Measurements from ENCODE around the gene CIRBP. TPM values are rescaled to one million over a fixed set of nuclear protein-coding genes. Genes with fewer than 3 reads are reported as not detected.

The CIRBP gene
- total and polyA plus RNA-seq, 9 of the 15 experiments (the other 6 are each of a cell fraction or from before 2014, with no cell fraction given) = 20.5 to 327 (median 176) TPM

- no peaks in the 10 kb centered on the region for H3K9me1 ChIP-seq (ENCODE audit: control insufficient read depth, insufficient read depth, low read length)
- BruUV-seq (replicated peaks) = no TSS peak
- no peak for DNase-seq (ENCODE audit: extremely low read depth in 1 of 4, low spot score in 3 of 4)
- H3K4me3 ChIP-seq = no peak overlapping the region
- intact Hi-C loops (cut with micrococcal nuclease) = no loop called here
- peaks cover 4% of the 10 kb centered on the region; the same call in 1 of the 2 replicates for H4K20me1 ChIP-seq (replicated peaks; ENCODE audit: control insufficient read depth, insufficient read depth, low read length)
- POLR2A ChIA-PET = interaction anchor here (0.6 to 1.0 kb wide), 3 partner anchors 11 to 23 kb away, joined by 3 to 5 read pairs (median 4); partner anchors contain the start of gene CIRBP
- H3K9me3 ChIP-seq (replicated peaks; ENCODE audit: control insufficient read depth, insufficient read depth, low read depth, low read length) = no peaks in the 10 kb centered on the region
- H3K79me2 ChIP-seq (ENCODE audit: control insufficient read depth, insufficient read depth, low read length) = no peaks in the 10 kb centered on the region
- peaks cover 0 to 97% of the 10 kb centered on the region in 2 experiments; a peak in 3 of 5 replicates for H3K4me1 ChIP-seq (replicated peaks in 1 of 2; ENCODE audit: control insufficient read depth in 2 of 2, insufficient read depth in 2 of 2, low read length in 2 of 2)
- H3K36me3 ChIP-seq (ENCODE audit: control insufficient read depth, insufficient read depth, low read length) = no peaks in the 10 kb centered on the region
- H3K27me3 ChIP-seq (ENCODE audit: control insufficient read depth in 2 of 2, insufficient read depth in 2 of 2, low read length in 2 of 2) = peaks cover 35 to 75% of the 10 kb centered on the region in 2 experiments; a peak in 4 of 5 replicates
- CTCF ChIA-PET (ENCODE audit: low intra/inter-chr PET ratio) = no interaction called here
- WGBS (ENCODE audit: insufficient coverage, low coverage, missing lambda C conversion rate) = 8% methylated on average over 21 of the region's 25 CpGs
- no peak overlapping the region for H3K27ac ChIP-seq (ENCODE audit: extremely low read depth, low read depth, low read length)
- no peak for FAIRE-seq
- no peak overlapping the region for H2AFZ ChIP-seq (ENCODE audit: low read depth, low read length)
- peak overlapping the region in 1 of 2 experiments; percentile 46; a peak in 1 of 4 replicates for H3K9ac ChIP-seq (ENCODE audit: insufficient read depth in 1 of 2, low read depth in 2 of 2, low read length in 2 of 2)
- no peak overlapping the region for H3K4me2 ChIP-seq (ENCODE audit: insufficient read depth, low read length)
- in situ Hi-C loops (cut with MboI) = no loop called here
- TF ChIP-seq ZKSCAN8 (CRISPR knock-in tag; IDR thresholded peaks at IDR 0.05) (peak; percentile 96; the same call in 1 of the 2 replicates), ZFP36 (IDR thresholded peaks at IDR 0.05; ENCODE audit: low read depth, low read length, partially characterized antibody) (peak; percentile 46), CTCF (IDR thresholded peaks at IDR 0.05 in 2 of 3, conservative IDR thresholded peaks at IDR 0.05 in 1 of 3; ENCODE audit: insufficient read depth in 2 of 3, low read depth in 1 of 3, low read length in 3 of 3) (no peak), SNAPC5 (CRISPR knock-in tag; IDR thresholded peaks at IDR 0.05) (no peak), RBM25 (IDR thresholded peaks at IDR 0.05; ENCODE audit: low read depth, low read length, severe bottlenecking) (no peak)
- no peak for ATAC-seq
Observed at GRCh38 chr19:1291761-1292418, 22.8 kb downstream of the CIRBP start.

Measured in K562 (cell line).